ENCODE results near the gene KRT35.

Gene KRT35

GRCh38 chr17:41511116-41511515 is 30.2 kb upstream of the KRT35 start:
- DNase-seq, result no peak

- no peak for DNase-seq
These were observed 29.5 kb upstream of the KRT35 start for GRCh38 chr17:41510251-41511065.

GRCh38 chr17:41507315-41507880 is 26.4 kb upstream of the KRT35 start:
- no peak for DNase-seq

GRCh38 chr17:41505809-41506767 is 25.1 kb upstream of the KRT35 start:
- no peak for DNase-seq

GRCh38 chr17:41505007-41505808 is 24.3 kb upstream of the KRT35 start, which contains the start of gene KRT13:
Gene KRT13, minus strand, starts transcription at chr17:41505612. Its CDS starts 62 bp downstream, at chr17:41505550.
- no peak for DNase-seq

- no peak for DNase-seq
These were observed 23.5 kb upstream of the KRT35 start for GRCh38 chr17:41504246-41504977.

- no peak for DNase-seq
These were observed 22.3 kb upstream of the KRT35 start for GRCh38 chr17:41503202-41503601.

GRCh38 chr17:41500131-41500911 is 19.4 kb upstream of the KRT35 start:
- no peak for DNase-seq

GRCh38 chr17:41499714-41500113 is 18.8 kb upstream of the KRT35 start:
- DNase-seq, result no peak

GRCh38 chr17:41498276-41498675 is 17.3 kb upstream of the KRT35 start:
- DNase-seq, result no peak

- no peak for DNase-seq
These were observed 16.0 kb upstream of the KRT35 start for GRCh38 chr17:41496803-41497484.

GRCh38 chr17:41494524-41494923 is 13.6 kb upstream of the KRT35 start:
- DNase-seq, result no peak

GRCh38 chr17:41492771-41493170 is 11.8 kb upstream of the KRT35 start:
- no peak for DNase-seq

GRCh38 chr17:41492351-41492750 is 11.4 kb upstream of the KRT35 start:
- DNase-seq, result no peak

- DNase-seq, result no peak
These were observed 10.5 kb upstream of the KRT35 start for GRCh38 chr17:41491476-41491875.

GRCh38 chr17:41490000-41490990 is 9.3 kb upstream of the KRT35 start:
- no peak for DNase-seq

- DNase-seq, result no peak
These were observed 8.6 kb upstream of the KRT35 start, which contains the start of gene KRT36 for GRCh38 chr17:41489531-41489930. Gene KRT36, minus strand, starts transcription at chr17:41489910. Its CDS starts 46 bp downstream, at chr17:41489864.

- DNase-seq, result no peak
These were observed 6.0 kb upstream of the KRT35 start for GRCh38 chr17:41486809-41487530.
